ENCODE data around the gene BRD9.

DNA sequence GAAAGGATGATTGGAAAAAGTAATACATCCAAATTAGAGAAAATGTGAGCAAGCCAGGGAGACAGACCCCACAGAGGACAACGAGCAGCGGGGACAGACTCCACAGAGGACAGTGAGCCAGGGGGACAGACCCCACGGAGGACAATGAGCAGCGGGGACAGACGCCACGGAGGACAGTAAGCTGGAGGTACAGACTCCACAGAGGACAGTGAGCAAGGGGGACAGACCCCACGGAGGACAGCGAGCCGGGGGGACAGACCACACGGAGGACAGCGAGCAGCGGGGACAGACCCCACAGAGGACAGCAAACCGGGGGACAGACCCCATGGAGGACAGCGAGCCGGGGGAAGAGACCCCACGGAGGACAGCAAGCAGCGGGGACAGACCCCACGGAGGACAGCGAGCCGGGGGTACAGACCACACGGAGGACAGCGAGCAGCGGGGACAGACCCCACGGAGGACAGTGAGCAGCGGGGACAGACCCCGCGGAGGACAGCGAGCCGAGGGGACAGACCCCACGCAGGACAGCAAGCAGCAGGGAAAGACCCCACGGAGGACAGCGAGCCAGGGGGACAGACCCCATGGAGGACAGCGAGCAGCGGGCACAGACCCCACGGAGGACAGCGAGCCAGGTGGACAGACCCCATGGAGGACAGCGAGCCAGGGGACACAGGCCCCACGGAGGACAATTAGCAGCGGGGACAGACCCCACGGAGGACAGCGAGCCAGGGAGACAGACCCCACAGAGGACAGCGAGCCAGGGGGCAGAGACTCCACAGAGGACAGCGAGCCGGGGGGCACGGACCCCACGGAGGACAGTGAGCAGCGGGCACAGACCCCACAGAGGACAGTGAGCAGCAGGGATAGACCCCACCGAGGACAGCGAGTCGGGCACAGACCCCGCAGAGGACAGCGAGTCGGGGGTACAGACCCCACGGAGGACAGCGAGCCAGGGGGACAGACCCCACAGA lies 39.9 kb downstream of the BRD9 start:
- TF ChIP-seq, protein P1, sequence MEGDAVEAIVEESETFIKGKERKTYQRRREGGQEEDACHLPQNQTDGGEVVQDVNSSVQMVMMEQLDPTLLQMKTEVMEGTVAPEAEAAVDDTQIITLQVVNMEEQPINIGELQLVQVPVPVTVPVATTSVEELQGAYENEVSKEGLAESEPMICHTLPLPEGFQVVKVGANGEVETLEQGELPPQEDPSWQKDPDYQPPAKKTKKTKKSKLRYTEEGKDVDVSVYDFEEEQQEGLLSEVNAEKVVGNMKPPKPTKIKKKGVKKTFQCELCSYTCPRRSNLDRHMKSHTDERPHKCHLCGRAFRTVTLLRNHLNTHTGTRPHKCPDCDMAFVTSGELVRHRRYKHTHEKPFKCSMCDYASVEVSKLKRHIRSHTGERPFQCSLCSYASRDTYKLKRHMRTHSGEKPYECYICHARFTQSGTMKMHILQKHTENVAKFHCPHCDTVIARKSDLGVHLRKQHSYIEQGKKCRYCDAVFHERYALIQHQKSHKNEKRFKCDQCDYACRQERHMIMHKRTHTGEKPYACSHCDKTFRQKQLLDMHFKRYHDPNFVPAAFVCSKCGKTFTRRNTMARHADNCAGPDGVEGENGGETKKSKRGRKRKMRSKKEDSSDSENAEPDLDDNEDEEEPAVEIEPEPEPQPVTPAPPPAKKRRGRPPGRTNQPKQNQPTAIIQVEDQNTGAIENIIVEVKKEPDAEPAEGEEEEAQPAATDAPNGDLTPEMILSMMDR (IDR thresholded peaks at IDR 0.05 in 4 of 5, conservative IDR thresholded peaks at IDR 0.05 in 1 of 5) = no peak
- TF ChIP-seq POLR2A (IDR thresholded peaks at IDR 0.05) = no peak
